Coronary artery (tissue), 2 donors: Measurements from ENCODE around the gene KIF2C.

Source experiments
- DNase-seq: peaks from one replicate; pipeline ENCODE4 v3.0.0-alpha.2; 2017; ENCODE audit warnings: low spot score
- H3K27ac ChIP-seq, 2 donors: fragments of 200-600 bp; sonication (generic); one replicate each; pipeline ENCODE4 v1.5.1; 2016 to 2019
- H3K4me3 ChIP-seq: fragments of 200-600 bp; sonication (generic); 2 replicates; pipeline ENCODE4 v1.5.1; 2016; ENCODE audit warnings: mild to moderate bottlenecking, moderate library complexity
- TF ChIP-seq, protein P1 (sequence below): fragments of 200-600 bp; sonication (generic); IDR thresholded peaks from one replicate; pipeline ENCODE4 v1.5.1; 2019; ENCODE audit warnings: antibody characterized with exemption

Gene KIF2C

GRCh38 chr1:44717653-44718052 is 22.0 kb upstream of the KIF2C start:
- no peak for DNase-seq
- H3K4me3 ChIP-seq, result no peak overlapping the region
- H3K27ac ChIP-seq, result no peak overlapping the region
- TF ChIP-seq, protein P1, sequence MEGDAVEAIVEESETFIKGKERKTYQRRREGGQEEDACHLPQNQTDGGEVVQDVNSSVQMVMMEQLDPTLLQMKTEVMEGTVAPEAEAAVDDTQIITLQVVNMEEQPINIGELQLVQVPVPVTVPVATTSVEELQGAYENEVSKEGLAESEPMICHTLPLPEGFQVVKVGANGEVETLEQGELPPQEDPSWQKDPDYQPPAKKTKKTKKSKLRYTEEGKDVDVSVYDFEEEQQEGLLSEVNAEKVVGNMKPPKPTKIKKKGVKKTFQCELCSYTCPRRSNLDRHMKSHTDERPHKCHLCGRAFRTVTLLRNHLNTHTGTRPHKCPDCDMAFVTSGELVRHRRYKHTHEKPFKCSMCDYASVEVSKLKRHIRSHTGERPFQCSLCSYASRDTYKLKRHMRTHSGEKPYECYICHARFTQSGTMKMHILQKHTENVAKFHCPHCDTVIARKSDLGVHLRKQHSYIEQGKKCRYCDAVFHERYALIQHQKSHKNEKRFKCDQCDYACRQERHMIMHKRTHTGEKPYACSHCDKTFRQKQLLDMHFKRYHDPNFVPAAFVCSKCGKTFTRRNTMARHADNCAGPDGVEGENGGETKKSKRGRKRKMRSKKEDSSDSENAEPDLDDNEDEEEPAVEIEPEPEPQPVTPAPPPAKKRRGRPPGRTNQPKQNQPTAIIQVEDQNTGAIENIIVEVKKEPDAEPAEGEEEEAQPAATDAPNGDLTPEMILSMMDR, result no peak

DNA sequence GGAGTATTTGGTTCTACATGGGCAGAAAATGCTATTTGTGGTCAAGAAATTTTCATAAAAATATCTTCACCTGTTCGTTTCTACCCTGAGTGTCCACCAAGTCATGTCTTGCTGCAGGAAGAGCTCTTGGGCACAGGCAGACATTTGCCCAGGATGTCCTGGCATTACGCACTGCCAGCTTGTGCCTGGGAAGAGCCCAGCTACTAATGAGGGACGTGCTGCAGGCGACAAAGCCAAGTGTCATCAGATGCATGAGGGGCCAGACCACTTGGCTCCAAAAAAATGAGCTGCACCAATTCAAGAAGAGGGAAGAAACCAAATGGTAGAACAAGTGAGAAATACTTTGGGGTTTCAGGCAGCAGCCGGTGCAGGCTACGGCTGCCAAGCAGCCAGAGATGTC is 21.5 kb upstream of the KIF2C start:
- no peak for DNase-seq
- no peak overlapping the region for H3K27ac ChIP-seq
- TF ChIP-seq, protein P1, result no peak
- H3K4me3 ChIP-seq, result no peak overlapping the region

GRCh38 chr1:44719318-44719717 is 20.3 kb upstream of the KIF2C start:
- TF ChIP-seq, protein P1, result no peak
- no peak overlapping the region for H3K4me3 ChIP-seq
- H3K27ac ChIP-seq, result no peak overlapping the region
- DNase-seq, result no peak

GRCh38 chr1:44720281-44720680 is 19.4 kb upstream of the KIF2C start:
- TF ChIP-seq, protein P1, result no peak
- no peak overlapping the region for H3K27ac ChIP-seq
- DNase-seq, result no peak
- H3K4me3 ChIP-seq, result no peak overlapping the region

DNA sequence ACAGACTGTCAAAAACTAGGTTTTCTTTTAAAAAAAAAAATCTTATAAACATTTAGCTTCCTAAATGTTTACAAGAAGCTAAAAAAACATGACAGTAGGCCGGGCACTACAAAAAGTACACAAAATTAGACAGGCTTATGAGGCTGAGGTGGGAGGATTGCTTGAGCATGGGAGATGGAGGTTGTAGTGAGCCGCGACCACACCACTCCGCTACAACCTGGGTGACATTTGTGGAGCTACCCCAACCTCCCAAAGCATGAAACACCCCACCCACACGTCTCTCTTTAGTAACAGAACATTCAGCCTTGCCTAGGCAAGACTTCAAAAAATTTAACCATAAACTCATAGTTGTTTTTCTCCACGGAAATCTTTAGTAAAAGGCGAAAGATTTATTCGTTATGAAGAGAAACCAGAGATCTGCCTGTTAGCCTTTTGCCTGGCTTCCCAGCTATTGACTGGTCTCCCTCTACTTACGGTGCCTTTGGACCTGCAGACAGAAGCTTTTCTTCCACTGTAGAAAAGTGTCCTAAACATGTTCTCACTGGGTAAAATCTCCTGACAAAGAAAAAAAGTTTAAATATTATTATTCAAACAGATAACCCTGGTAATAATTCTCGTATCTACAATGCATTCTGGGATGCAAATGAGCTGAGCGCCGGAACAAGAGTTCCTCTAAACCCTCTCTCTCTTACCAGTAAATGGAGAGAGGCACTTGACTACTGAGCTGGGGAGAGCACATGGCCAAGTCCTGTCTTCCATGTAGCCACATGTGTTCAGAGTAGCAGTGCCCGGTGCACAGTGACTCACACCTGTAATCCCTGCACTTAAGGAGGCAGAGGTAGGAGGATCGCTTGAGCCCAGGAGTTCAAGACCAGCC is 17.9 kb upstream of the KIF2C start:
- no peak overlapping the region for H3K4me3 ChIP-seq
- no peak for DNase-seq
- TF ChIP-seq, protein P1, result no peak
- peak overlapping the region in 1 of 2 donors; percentile 45 for H3K27ac ChIP-seq

DNA sequence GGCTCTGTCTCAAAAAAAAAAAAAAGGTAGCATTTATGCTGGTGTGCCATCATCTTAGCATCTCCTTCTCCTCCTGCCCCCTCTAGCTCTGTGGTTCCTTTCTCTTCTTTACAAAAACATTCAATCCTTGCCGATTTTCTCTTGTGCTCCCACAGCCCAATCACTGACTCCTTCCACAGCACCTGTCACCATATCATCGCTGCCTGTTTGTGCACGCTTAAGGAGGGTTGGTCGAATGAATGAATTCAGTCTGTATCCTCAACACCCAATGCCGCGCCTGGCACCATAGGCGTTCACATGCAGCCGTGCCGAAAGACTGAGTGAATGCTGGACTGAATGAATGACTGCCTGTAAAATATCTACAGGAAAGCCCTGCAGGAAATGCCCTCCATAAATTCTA is 16.6 kb upstream of the KIF2C start:
- no peak for DNase-seq

More for the DNA sequence above, 16.6 kb upstream of the KIF2C start:
- Histone ChIP-seq H3K27ac (no peak overlapping the region), H3K4me3 (no peak overlapping the region)
- TF ChIP-seq, protein P1, result no peak
